H1 (cell line): ENCODE measurements around the gene HPGDS.
A peak's percentile ranks its signal among the peaks of the same experiment; 100 is the strongest.

Source experiments
- CREB1 ChIP-seq: IDR thresholded peaks from 2 replicates; pipeline ENCODE4 v1.6.1; 2012; ENCODE audit warnings: inconsistent platforms
- CTCF ChIP-seq, 3 experiments: IDR thresholded peaks; 1 replicate in 2 of 3; 2 replicates in 1 of 3; pipeline versions ENCODE4 v1.5.1 to v1.6.1; 2011; ENCODE audit warnings: low read length in 3 of 3, mild to moderate bottlenecking in 3 of 3, inconsistent platforms in 2 of 3, low read depth in 1 of 3, moderate library complexity in 1 of 3; ENCODE audit not compliant: insufficient read depth in 1 of 3; ENCODE audit errors: control extremely low read depth in 1 of 3
- EP300 ChIP-seq, 2 experiments: IDR thresholded peaks; 1 replicate in 1 of 2; 2 replicates in 1 of 2; pipeline ENCODE4 v1.6.1; 2011 to 2012; ENCODE audit warnings: low read depth in 2 of 2, low read length in 2 of 2, mild to moderate bottlenecking in 2 of 2, borderline replicate concordance in 1 of 2, inconsistent platforms in 1 of 2, moderate library complexity in 1 of 2
- EZH2 ChIP-seq: fragments of 200-600 bp; sonication (generic); IDR thresholded peaks from 2 replicates; pipeline ENCODE4 v1.7.1; 2012; ENCODE audit warnings: low read depth, mild to moderate bottlenecking, moderate library complexity, low read length, inconsistent platforms; ENCODE audit not compliant: severe bottlenecking
- JUND ChIP-seq: IDR thresholded peaks from 2 replicates; pipeline ENCODE4 v1.6.1; 2011; ENCODE audit warnings: mild to moderate bottlenecking, improper control_type of control experiment, low read length
- MAX ChIP-seq: IDR thresholded peaks from 2 replicates; pipeline ENCODE4 v1.6.1; 2012; ENCODE audit warnings: inconsistent platforms
- POLR2A ChIP-seq, 2 experiments: IDR thresholded peaks; 1 replicate in 1 of 2; 2 replicates in 1 of 2; pipeline ENCODE4 v1.6.1; 2011; ENCODE audit warnings: low read depth in 2 of 2, low read length in 2 of 2, mild to moderate bottlenecking in 2 of 2; ENCODE audit errors: control extremely low read depth in 1 of 2
- RAD21 ChIP-seq, 2 experiments: IDR thresholded peaks in 1 of 2; conservative IDR thresholded peaks in 1 of 2; 2 replicates each; pipeline ENCODE4 v1.6.1; 2011; ENCODE audit warnings: low read depth in 2 of 2, low read length in 2 of 2, improper control_type of control experiment in 1 of 2, inconsistent platforms in 1 of 2, mild to moderate bottlenecking in 1 of 2, moderate library complexity in 1 of 2
- RFX5 ChIP-seq: IDR thresholded peaks from 2 replicates; pipeline ENCODE4 v1.6.1; 2011; ENCODE audit warnings: low read depth, low read length, improper control_type of control experiment, borderline replicate concordance
- SUZ12 ChIP-seq: fragments of 200-600 bp; sonication (generic); IDR thresholded peaks from 2 replicates; pipeline ENCODE4 v1.6.1; 2012; ENCODE audit warnings: mild to moderate bottlenecking, inconsistent platforms, low read length, moderate library complexity, mixed read lengths
- TCF12 ChIP-seq: IDR thresholded peaks from 2 replicates; pipeline ENCODE4 v1.6.1; 2011; ENCODE audit warnings: low read depth, mild to moderate bottlenecking, low read length
- USF2 ChIP-seq: IDR thresholded peaks from 2 replicates; pipeline ENCODE4 v1.6.1; 2011; ENCODE audit warnings: low read length, improper control_type of control experiment
- ZNF274 ChIP-seq: IDR thresholded peaks from 2 replicates; pipeline ENCODE4 v1.7.0; 2012; ENCODE audit warnings: low read length, borderline replicate concordance; ENCODE audit errors: extremely low read depth

- TF ChIP-seq CTCF (IDR thresholded peaks at IDR 0.05; ENCODE audit: control extremely low read depth in 1 of 3, insufficient read depth in 1 of 3, low read depth in 1 of 3, low read length in 3 of 3), result peak in 2 of 3 experiments; percentile 35 to 56; a peak in 2 of 4 replicates
- TF ChIP-seq ZNF274, result no peak
- no peak for TF ChIP-seq EZH2
- peak; percentile 71 to 73 for TF ChIP-seq RAD21 (IDR thresholded peaks at IDR 0.05 in 1 of 2, conservative IDR thresholded peaks at IDR 0.05 in 1 of 2; ENCODE audit: low read depth in 2 of 2, low read length in 2 of 2)
- no peak for TF ChIP-seq JUND
- TF ChIP-seq POLR2A (IDR thresholded peaks at IDR 0.05; ENCODE audit: control extremely low read depth in 1 of 2, low read depth in 2 of 2, low read length in 2 of 2), result no peak
- no peak for TF ChIP-seq SUZ12
- no peak for TF ChIP-seq MAX
- TF ChIP-seq EP300 (IDR thresholded peaks at IDR 0.05; ENCODE audit: borderline replicate concordance in 1 of 2, low read depth in 2 of 2, low read length in 2 of 2), result no peak
- TF ChIP-seq TCF12, result no peak
- no peak for TF ChIP-seq RFX5
- no peak for TF ChIP-seq CREB1
- TF ChIP-seq USF2, result no peak
Observed at GRCh38 chr4:94304365-94304971, 38.2 kb downstream of the HPGDS start.
